K562 (cell line): Measurements from ENCODE around the gene NPFF. TPM values are rescaled to one million over a fixed set of nuclear protein-coding genes. Genes with fewer than 3 reads are reported as not detected.

Source experiments
- ATAC-seq: fragments of 200-7000 bp; cut with Tn5 transposase; 3 replicates; pipeline ENCODE4 v1.9.1; 2020; ENCODE audit warnings: moderate library complexity
- BruUV-seq: library from RNA; stranded (reverse); fragments of 400-500 nt; replicated peaks from 2 replicates; lab custom pipeline; 2021; lab: Mats Ljungman, UMichigan
- CTCF ChIA-PET: fragments of 300-600 bp; formaldehyde crosslinking; extraction: SDS; loops from one replicate; lab custom pipeline; 2021; ENCODE audit warnings: low intra/inter-chr PET ratio; lab: Yijun Ruan, JAX
- POLR2A ChIA-PET: fragments of 300-600, 350-650 bp; sonication (Branson Sonifier 250); formaldehyde crosslinking; extraction: SDS; loops from one replicate; lab custom pipeline; 2021; ENCODE audit warnings: antibody characterized with exemption, inconsistent platforms; lab: Yijun Ruan, JAX
- DNase-seq, 4 experiments: peaks; one replicate each; pipeline versions ENCODE4 v3.0.0 to v3.0.0-alpha.2; 2011 to 2018; ENCODE audit warnings: low spot score in 3 of 4, mixed read lengths in 3 of 4; ENCODE audit errors: extremely low read depth in 1 of 4
- FAIRE-seq: peaks from 2 replicates; lab custom pipeline; 2011; peaks lifted over from hg19 to GRCh38; lab: Jason Lieb, UNC
- H2AFZ ChIP-seq: 2 replicates; pipeline ENCODE4 v1.6.0; 2011; ENCODE audit warnings: low read depth, low read length, control low read depth, inconsistent platforms
- H3K27ac ChIP-seq: fragments of 200-600 bp; 3 replicates; pipeline ENCODE4 v1.8.0; 2011; ENCODE audit warnings: low read depth, mild to moderate bottlenecking, control low read depth, inconsistent platforms, low read length, moderate library complexity, mixed read lengths; ENCODE audit errors: extremely low read depth
- H3K27me3 ChIP-seq, 2 experiments: fragments of 300-600 bp in 1 of 2; 2 replicates in 1 of 2; 3 replicates in 1 of 2; pipeline versions ENCODE4 v1.6.0 to v1.8.0; 2011; ENCODE audit warnings: inconsistent platforms in 2 of 2, low read length in 2 of 2, mild to moderate bottlenecking in 1 of 2, mixed read lengths in 1 of 2, moderate library complexity in 1 of 2; ENCODE audit not compliant: control insufficient read depth in 2 of 2, insufficient read depth in 2 of 2
- H3K36me3 ChIP-seq: fragments of 300-600 bp; 3 replicates; pipeline ENCODE4 v1.8.0; 2011; ENCODE audit warnings: mild to moderate bottlenecking, low read length, inconsistent platforms; ENCODE audit not compliant: control insufficient read depth, insufficient read depth
- H3K4me1 ChIP-seq, 2 experiments: fragments of 200-600 bp in 1 of 2; replicated peaks in 1 of 2; 2 replicates in 1 of 2; 3 replicates in 1 of 2; pipeline versions ENCODE4 v1.5.1 to v1.8.0; 2011; ENCODE audit warnings: inconsistent platforms in 2 of 2, low read length in 2 of 2, mild to moderate bottlenecking in 1 of 2, mixed read lengths in 1 of 2, moderate library complexity in 1 of 2; ENCODE audit not compliant: control insufficient read depth in 2 of 2, insufficient read depth in 2 of 2
- H3K4me2 ChIP-seq: 2 replicates; pipeline ENCODE4 v1.6.1; 2011; ENCODE audit warnings: low read length, control low read depth, inconsistent platforms, mixed read lengths; ENCODE audit not compliant: insufficient read depth
- H3K4me3 ChIP-seq: fragments of 200-600 bp; sonication (generic), shearing (Covaris generic); 2 replicates; pipeline ENCODE4 v1.5.1; 2016; ENCODE audit warnings: control low read depth, inconsistent platforms
- H3K79me2 ChIP-seq: fragments of 200-600 bp; 3 replicates; pipeline ENCODE4 v1.8.0; 2011; ENCODE audit warnings: low read length, inconsistent platforms; ENCODE audit not compliant: control insufficient read depth, insufficient read depth
- H3K9ac ChIP-seq, 2 experiments: 2 replicates each; pipeline versions ENCODE4 v1.6.0 to v1.6.1; 2011; ENCODE audit warnings: low read depth in 2 of 2, low read length in 2 of 2, control low read depth in 1 of 2, inconsistent platforms in 1 of 2, mild to moderate bottlenecking in 1 of 2, mixed read lengths in 1 of 2; ENCODE audit not compliant: insufficient read depth in 1 of 2
- H3K9me1 ChIP-seq: one replicate; pipeline ENCODE4 v1.6.0; 2011; ENCODE audit warnings: inconsistent platforms, mild to moderate bottlenecking, low read length, moderate library complexity; ENCODE audit not compliant: control insufficient read depth, insufficient read depth
- H3K9me3 ChIP-seq: replicated peaks from 2 replicates; pipeline ENCODE4 v1.5.1; 2011; ENCODE audit warnings: low read depth, low read length, inconsistent platforms; ENCODE audit not compliant: control insufficient read depth, insufficient read depth
- H4K20me1 ChIP-seq: replicated peaks from 2 replicates; pipeline ENCODE4 v1.6.1; 2011; ENCODE audit warnings: low read length, inconsistent platforms, mixed read lengths; ENCODE audit not compliant: control insufficient read depth, insufficient read depth
- PHTF2 ChIP-seq: fragments of 250-450 bp; sonication (Bioruptor Pico); IDR thresholded peaks from 2 replicates; pipeline ENCODE4 v1.5.0; 2021; ENCODE audit warnings: mild to moderate bottlenecking
- POLR2A ChIP-seq: fragments of 450-650 bp; conservative IDR thresholded peaks from 2 replicates; pipeline ENCODE4 v1.6.1; 2016
- POLR2AphosphoS5 ChIP-seq: IDR thresholded peaks from 2 replicates; pipeline ENCODE4 v1.6.1; 2011; ENCODE audit warnings: mild to moderate bottlenecking, low read depth, low read length, moderate library complexity; ENCODE audit not compliant: control insufficient read depth, insufficient read depth
- POLR2B ChIP-seq: fragments of 450-650 bp; IDR thresholded peaks from 2 replicates; pipeline ENCODE4 v1.6.1; 2018; ENCODE audit warnings: low read depth; ENCODE audit not compliant: partially characterized antibody
- RFX5 ChIP-seq: IDR thresholded peaks from 2 replicates; pipeline ENCODE4 v1.6.1; 2011; ENCODE audit warnings: low read depth, mild to moderate bottlenecking, improper control_type of control experiment, low read length
- SIRT6 ChIP-seq: IDR thresholded peaks from one replicate; pipeline ENCODE4 v1.6.1; 2012; ENCODE audit warnings: low read depth, mild to moderate bottlenecking, control low read depth, inconsistent platforms, low read length, moderate library complexity
- SUPT5H ChIP-seq: fragments of 450-650 bp; IDR thresholded peaks from 2 replicates; pipeline ENCODE4 v1.6.1; 2016
- whole genome bisulfite sequencing: fragments of 100-300 bp; shearing (Covaris generic); methylation state at CpG from one replicate; pipeline ENCODE4 v1.1.6; 2016; ENCODE audit warnings: low coverage, mixed read lengths; ENCODE audit not compliant: insufficient coverage; ENCODE audit errors: missing lambda C conversion rate; 5-methylcytosine and 5-hydroxymethylcytosine counted together
- in situ Hi-C: fragments of 300-500 bp; cut with MboI; formaldehyde crosslinking; loops from 4 replicates; pipeline ENCODE4 v1.15.0; 2018; ENCODE audit warnings: inconsistent platforms, mixed read lengths
- intact Hi-C: fragments of 100-400 bp; cut with micrococcal nuclease; formaldehyde crosslinking; loops from 2 replicates; pipeline ENCODE4 v1.14.2; 2022
- polyA plus RNA-seq, 8 experiments: library from polyadenylated mRNA; depleted of rRNA in 4 of 8; stranded (reverse) in 5 of 8; unstranded in 3 of 8; fragments of >200 nt; fragmentation: Nextera tagmentation in 2 of 8; fragmentation: Illumina TruSeq in 1 of 8; extraction: Ambion mirVana in 2 of 8; extraction: Trizol in 1 of 8; gene quantifications; 2 replicates each; pipeline versions ENCODE4 v1.2.1 to v1.2.3, GENCODE V29; 2011 to 2014; ENCODE audit warnings: inconsistent platforms in 1 of 8, missing spikeins in 1 of 8
- total RNA-seq, 7 experiments: library from RNA; depleted of rRNA in 6 of 7; stranded (reverse); fragments of >200 nt in 6 of 7; fragmentation: Illumina TruSeq in 2 of 7; extraction: Trizol in 2 of 7; gene quantifications; 2 replicates each; pipeline versions ENCODE4 v1.2.1 to v1.2.3, GENCODE V29; 2011 to 2021; ENCODE audit warnings: low replicate concordance in 1 of 7
- TF ChIP-seq, protein P1 (sequence below): fragments of 200-800 bp; sonication (Bioruptor generic); IDR thresholded peaks from 2 replicates; pipeline ENCODE4 v1.6.1; 2017; ENCODE audit warnings: missing genetic modification characterization, missing compliant biosample characterization

NPFF gene
- total and polyA plus RNA-seq, 9 of the 15 experiments (the other 6 are each of a cell fraction or from before 2014, with no cell fraction given): 0.15 to 1.2 (median 0.55) TPM; not detected in 6

DNA sequence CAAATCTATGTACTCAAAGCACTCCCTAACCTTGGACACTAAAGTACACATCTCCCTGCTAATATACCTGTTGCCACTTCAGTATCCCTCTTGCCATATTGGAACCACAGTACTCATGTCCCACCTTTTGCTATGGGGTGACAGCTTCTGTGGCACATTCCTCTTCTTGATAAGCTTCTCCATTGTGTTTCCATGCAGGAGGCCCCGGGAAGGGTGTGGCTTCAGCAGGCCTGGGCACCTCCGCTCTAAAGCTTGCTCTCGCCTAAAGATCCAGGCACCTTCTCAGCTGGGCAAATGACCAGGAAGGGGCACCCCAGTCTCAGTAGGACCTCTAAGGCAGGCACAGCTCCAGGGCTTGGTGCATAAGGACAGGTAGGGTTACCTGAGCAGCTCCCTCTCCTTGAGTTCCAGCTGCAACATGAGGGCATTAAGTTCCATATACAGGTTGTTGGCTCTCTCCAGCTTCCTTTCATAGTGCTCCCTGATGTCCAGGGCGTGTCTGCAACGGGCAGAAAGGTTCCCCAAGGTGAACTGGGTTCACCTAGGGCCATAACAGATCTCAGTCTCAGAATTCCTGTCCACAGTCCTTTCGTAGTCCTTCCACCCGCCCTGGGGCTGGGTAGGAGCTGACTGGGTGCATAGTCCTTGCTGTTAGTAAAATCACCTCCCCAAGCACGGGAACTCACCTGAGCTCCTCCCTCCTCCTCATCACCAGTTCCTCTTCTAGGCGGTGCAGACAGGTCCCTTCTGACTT is 23.9 kb downstream of the NPFF start:
- peak; percentile 2 for ATAC-seq
- intact Hi-C loops: no loop called here
- Histone ChIP-seq H3K27me3 (no peaks in the 10 kb centered on the region), H3K9me1 (peaks cover 3% of the 10 kb centered on the region), H3K4me1 (peaks cover 0 to 11% of the 10 kb centered on the region in 2 experiments; a peak in 2 of 5 replicates), H3K4me3 (no peak overlapping the region), H3K9ac (no peak overlapping the region), H3K27ac (no peak overlapping the region), H3K79me2 (0 out of 3 replicates have a peak, but pooled peaks cover 3% of the 10 kb centered on the region), H4K20me1 (peaks cover 8% of the 10 kb centered on the region), H3K36me3 (peaks cover 88% of the 10 kb centered on the region), H3K4me2 (no peak overlapping the region), H2AFZ (no peak overlapping the region), H3K9me3 (no peaks in the 10 kb centered on the region)
- ChIA-PET CTCF (no interaction called here), POLR2A (interaction anchor here (0.6 to 7.1 kb wide), 11 partner anchors 9 to 427 kb away, joined by 3 to 99 read pairs (median 4); partner anchors contain the start of gene SP1)
- no peak for DNase-seq
- BruUV-seq: no TSS peak
- peak; percentile 29 for FAIRE-seq
- WGBS: 67% methylated on average over 9 of the region's 9 CpGs
- TF ChIP-seq POLR2B (peak; percentile 67), POLR2A (peak; percentile 54), RFX5 (no peak), POLR2AphosphoS5 (peak; percentile 47; the same call in 1 of the 2 replicates), SUPT5H (peak; percentile 61), PHTF2 (CRISPR knock-in tag) (no peak), SIRT6 (peak; percentile 60)
- TF ChIP-seq, protein P1, sequence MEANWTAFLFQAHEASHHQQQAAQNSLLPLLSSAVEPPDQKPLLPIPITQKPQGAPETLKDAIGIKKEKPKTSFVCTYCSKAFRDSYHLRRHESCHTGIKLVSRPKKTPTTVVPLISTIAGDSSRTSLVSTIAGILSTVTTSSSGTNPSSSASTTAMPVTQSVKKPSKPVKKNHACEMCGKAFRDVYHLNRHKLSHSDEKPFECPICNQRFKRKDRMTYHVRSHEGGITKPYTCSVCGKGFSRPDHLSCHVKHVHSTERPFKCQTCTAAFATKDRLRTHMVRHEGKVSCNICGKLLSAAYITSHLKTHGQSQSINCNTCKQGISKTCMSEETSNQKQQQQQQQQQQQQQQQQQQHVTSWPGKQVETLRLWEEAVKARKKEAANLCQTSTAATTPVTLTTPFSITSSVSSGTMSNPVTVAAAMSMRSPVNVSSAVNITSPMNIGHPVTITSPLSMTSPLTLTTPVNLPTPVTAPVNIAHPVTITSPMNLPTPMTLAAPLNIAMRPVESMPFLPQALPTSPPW (CRISPR knock-in tag): peak; percentile 1; the same call in 1 of the 2 replicates
- in situ Hi-C loops: no loop called here
